ENCODE data around the gene ERLEC1.

DNA sequence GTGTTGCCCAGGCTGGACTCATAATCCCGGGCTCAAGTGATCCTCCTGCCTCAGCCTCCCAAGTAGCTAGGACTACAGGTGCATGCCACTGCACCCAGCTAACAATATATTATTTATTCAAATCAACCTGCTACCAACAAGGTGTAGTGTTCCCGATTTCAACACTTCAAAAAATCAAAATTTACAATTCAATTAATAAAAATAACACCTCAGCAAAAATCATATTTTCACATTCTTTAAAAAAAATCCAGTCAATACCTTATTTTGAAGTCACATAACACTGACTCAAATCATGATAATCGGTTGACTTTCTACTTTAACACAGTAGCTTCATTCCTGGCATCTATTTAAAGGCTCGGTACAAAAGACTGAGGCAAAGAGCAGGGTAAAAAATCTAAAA lies 65.7 kb downstream of the ERLEC1 start:
- TF ChIP-seq, protein P1, sequence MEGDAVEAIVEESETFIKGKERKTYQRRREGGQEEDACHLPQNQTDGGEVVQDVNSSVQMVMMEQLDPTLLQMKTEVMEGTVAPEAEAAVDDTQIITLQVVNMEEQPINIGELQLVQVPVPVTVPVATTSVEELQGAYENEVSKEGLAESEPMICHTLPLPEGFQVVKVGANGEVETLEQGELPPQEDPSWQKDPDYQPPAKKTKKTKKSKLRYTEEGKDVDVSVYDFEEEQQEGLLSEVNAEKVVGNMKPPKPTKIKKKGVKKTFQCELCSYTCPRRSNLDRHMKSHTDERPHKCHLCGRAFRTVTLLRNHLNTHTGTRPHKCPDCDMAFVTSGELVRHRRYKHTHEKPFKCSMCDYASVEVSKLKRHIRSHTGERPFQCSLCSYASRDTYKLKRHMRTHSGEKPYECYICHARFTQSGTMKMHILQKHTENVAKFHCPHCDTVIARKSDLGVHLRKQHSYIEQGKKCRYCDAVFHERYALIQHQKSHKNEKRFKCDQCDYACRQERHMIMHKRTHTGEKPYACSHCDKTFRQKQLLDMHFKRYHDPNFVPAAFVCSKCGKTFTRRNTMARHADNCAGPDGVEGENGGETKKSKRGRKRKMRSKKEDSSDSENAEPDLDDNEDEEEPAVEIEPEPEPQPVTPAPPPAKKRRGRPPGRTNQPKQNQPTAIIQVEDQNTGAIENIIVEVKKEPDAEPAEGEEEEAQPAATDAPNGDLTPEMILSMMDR (IDR thresholded peaks at IDR 0.05) = no peak
- TF ChIP-seq ZFX (IDR thresholded peaks at IDR 0.05; ENCODE audit: borderline replicate concordance) = no peak

All from 22Rv1 (cell line).